Measurements from ENCODE around the gene PIWIL1.

- no peak for TF ChIP-seq CTCF (conservative IDR thresholded peaks at IDR 0.05; ENCODE audit: low read depth, low read length)
- no peak for TF ChIP-seq EZH2 (IDR thresholded peaks at IDR 0.05; ENCODE audit: low read length, unreplicated experiment)
- TF ChIP-seq EZH2phosphoT487 (IDR thresholded peaks at IDR 0.05; ENCODE audit: borderline replicate concordance, low read length) = no peak
These were observed 74.7 kb downstream of the PIWIL1 start for GRCh38 chr12:130412384-130412783.

Data from PC-3 (cell line).